Activated CD4-positive, CD25-positive, alpha-beta regulatory T cell (primary cell): ENCODE results near the gene AFAP1L2.

Experiments used
- DNase-seq, 4 experiments: peaks; one replicate each; lab custom pipeline; 2025; lab: John Stamatoyannopoulos, UW

AFAP1L2 gene

GRCh38 chr10:114313866-114314265 lies 90.4 kb downstream of the AFAP1L2 start:
- DNase-seq, result no peak

DNA sequence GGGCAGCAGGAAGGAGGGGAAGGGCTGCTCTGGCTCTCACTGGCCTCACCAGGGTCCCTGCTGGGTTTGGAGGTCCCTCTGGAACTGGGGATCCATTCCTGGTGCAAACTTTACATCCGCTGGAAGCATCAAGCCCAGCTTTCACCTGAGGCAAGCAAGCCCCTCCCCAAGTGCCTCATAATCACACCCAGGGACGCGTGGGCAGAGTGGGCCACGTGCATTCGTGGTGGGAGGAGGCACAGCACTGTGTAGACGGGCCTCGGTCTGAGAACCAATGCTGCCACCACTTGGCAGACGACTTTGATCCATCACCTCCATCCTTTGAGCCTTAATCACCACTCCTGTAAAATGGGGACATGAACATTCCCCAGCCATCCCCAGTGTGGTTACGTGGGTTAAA lies 91.2 kb downstream of the AFAP1L2 start:
- no peak for DNase-seq

- DNase-seq, result no peak
Measured at GRCh38 chr10:114311496-114312209, 92.6 kb downstream of the AFAP1L2 start.

DNA sequence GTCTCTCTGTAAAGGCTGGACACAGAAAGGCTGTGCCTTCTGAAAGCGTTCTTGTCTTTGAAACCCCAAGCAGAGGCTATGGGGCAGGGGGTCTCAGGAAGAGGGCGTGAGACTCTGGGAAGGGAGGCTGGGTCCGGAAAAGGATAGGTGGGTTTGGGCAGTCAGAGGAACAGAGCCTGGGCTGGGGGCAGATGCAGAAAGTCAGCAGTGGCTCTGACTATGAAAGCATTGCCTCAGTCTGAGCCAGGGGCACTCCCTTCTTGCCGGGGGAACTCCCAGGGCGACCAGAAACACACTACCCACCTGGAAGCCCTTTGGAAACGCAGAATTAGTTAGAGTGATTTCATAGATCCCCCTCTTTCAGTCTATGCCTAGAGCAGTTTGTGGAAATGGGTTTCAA lies 93.3 kb downstream of the AFAP1L2 start:
- no peak for DNase-seq

GRCh38 chr10:114310346-114310745 lies 94.0 kb downstream of the AFAP1L2 start:
- no peak for DNase-seq

DNA sequence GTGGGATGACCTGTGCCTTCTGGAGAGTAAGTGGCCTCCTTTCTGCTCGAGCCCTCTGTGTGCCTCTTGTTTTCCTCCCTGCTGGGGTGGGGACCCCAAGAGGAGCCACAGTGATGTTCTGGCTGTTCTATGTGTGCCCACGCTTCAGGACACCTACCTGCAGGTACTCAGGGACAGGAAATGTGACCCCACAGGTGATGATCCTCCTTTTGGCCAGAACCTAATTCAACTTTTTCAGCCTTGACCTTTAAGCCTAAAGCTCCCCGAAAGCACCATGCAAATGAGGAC lies 95.0 kb downstream of the AFAP1L2 start:
- DNase-seq, result no peak

DNA sequence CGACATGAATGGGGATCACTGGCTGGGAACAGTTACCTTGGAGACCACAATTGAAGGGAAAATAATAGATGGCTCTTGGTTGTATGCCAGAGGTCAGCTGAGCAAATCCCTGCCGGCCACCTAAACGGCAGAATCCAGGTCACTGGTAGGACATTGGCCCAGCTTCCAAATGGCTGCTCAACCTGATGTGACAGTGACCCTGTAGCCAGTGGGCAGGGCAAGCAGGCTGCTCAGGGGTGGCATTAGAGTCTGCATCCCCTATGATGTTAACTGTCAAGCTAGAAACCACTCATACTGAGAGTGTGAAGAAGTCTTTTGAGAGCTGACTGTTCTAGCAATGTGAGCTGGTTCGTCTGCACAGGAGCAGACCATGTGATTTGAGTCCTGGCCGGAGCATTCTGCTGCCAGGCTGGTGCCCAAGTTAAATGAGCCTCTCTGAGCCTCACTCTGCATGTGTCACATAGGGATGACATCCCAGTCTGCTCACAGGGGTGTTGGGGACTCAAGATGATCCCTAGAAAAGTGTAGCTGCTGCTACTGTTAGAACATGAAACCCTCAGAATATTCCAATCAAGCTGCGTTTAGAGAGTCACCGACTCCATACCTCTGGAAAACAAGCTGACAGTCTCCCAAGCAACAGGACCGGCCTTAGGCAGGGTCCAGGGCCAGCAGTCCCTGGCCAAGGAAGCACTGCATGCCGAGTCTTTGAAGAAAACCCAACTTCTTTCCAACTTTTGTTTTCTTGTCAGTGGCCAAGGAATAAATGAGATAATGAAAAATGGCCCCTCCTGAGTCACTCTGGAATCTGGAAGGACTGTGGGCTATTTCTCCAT lies 95.6 kb downstream of the AFAP1L2 start:
- no peak for DNase-seq

DNA sequence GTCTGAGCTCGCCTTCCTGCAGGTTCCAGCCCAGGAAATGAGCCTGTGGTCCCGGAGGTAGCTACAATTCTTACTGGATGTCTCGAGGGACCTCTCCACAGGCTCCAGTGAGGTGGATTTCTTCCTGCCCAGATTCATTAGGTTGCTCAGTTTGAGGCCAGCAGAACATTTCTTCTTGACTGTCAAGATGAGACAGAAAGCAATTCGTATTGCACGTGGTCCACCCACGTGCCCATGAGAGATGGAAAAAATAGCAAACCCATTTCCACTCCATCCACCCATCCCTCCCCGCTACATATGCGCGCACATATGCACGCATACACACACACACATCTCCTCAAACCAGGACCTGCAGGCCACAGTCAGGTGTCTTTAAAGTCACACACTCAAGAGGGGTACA lies 96.6 kb downstream of the AFAP1L2 start:
- DNase-seq, result no peak

DNA sequence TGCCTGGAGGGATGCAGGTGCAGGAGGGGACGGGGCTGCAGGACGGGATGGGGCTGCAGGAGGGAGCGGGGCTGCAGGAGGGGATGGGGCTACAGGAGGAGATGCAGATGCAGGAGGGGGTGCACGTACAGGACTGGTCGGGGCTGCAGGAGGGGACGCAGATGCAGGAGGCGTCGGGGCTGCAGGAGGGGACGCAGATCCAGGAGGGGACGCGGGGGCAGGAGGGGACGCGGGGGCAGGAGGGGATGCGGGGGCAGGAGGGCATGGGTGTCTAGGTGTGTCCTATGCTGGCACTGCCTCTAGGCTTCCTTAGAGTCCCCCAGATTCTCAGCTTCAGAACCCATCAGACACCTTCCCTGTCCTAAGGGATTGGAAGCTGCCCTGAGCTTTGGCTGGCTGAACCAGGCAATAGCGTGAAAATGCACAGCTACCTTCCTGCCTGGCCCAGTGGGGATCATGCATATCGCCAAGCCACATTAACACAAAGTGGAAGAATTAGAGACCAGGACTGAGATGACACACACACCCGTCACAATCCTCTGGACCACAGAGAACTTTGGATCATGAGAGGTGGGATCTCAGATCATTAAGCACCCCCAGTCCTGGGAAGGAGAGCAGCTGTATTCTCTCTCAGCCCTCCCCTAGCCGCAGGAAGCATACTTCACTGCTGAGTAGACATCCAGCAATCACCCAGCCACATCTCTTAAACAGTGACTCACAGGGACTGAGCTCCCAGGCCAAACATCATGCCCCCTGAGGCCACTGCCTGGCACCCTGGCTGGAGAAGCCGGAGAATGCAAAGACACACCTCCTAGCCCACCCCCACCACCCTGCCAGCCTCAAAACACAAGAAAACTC lies 98.0 kb downstream of the AFAP1L2 start:
- DNase-seq, result no peak

GRCh38 chr10:114305521-114305925 lies 98.8 kb downstream of the AFAP1L2 start:
- DNase-seq, result no peak

DNA sequence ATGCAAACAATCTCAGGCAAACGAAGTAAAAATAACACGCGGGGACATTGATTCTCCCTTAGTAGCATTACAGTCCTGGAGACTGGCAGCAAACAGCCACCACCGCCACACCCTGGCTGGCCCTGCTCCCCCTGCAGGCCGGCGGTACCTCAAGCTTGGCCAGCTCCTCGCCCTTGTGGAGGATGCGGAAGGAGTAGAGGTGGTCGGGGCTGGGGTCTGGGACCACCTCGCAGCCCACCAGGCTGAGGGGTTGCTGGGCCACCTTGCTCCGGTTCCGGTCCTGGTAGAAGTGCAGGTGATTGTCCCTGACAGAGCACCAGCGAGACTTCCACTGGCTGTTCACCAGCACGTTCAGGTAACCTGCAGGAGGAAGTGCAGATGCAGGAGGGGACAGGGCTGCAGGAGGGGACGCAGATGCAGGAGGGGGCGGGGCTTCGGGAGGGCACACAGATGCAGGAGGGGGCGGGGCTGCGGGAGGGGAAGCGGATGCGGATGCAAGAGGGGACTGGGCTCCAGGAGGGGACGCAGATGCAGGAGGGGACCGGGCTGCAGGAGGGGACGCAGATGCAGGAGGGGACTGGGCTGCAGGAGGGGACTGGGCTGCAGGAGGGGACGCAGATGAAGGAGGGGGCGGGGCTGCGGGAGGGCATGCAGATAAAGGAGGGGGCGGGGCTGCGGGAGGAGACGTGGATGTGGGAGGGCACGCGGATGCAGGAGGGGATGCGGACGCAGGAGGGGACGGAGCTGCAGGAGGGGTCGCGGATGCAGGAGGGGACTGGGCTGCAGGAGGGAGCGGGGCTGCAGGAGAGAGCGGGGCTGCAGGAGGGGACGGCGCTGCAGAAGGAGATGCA lies 99.5 kb downstream of the AFAP1L2 start:
- peak; percentile 14 to 66 (median 28) for DNase-seq

- DNase-seq, result peak; percentile 15 to 52 (median 24)
Measured at GRCh38 chr10:114304017-114304570, 100.2 kb downstream of the AFAP1L2 start.

- DNase-seq, result no peak
Measured at GRCh38 chr10:114303556-114303955, 100.7 kb downstream of the AFAP1L2 start.

DNA sequence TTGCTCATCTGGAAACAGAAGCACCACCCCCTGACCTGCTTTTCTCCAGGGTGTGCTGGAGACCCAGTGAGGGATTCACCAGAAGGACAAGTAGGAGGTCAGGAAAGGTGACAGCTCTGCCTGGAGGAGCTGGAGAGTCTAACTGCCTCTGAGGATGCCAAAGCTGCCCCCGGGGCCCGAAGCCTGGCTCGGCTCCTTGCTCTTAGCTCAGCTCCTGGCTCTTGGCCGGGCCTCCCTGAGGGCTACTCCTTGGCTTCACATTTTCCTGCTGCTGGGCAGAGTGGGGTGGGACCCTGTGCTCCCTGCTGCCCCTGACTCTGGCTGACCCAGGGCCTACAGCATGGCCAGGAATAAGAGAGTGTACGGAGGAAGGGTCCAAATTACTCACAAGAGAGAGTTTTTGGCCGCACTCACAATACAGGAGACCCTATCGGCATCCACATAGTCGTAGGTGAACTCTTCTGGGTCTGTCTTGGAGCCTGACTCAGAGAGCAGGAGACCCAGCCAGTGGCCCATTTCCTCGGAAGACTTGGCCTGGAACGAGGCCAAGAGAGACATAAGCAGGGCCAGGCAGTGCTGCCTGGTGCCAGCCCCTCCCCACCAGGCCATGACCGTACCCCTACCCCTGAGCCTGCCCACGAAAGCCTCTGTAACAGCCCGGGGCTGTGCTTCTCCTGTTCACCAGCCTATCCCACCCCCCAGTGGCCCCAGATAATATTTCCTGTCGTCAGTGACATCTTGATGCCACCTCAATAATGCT lies 102.2 kb downstream of the AFAP1L2 start:
- no peak for DNase-seq

DNA sequence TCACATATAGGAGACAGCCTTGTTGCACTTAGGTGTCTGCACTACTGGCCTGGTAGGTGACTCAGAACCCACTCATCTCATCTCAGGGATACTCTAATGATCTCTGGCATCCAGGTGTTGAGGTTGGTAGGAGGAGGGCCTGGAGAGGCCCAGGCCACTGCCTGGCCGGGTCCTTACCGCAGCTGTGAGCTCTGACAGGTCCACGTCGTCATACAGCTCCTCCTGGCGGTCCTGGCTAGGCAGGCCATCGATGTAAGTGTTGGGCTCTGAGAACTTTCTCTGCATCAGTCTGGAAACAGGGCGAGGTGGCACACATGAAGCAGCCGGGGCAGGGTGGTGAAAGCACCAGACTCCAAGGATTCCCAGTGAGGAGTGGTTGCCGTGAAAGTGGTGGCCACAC lies 103.1 kb downstream of the AFAP1L2 start:
- DNase-seq, result no peak

GRCh38 chr10:114300036-114300645 lies 104.2 kb downstream of the AFAP1L2 start:
- DNase-seq, result no peak

GRCh38 chr10:114297136-114297705 lies 107.1 kb downstream of the AFAP1L2 start:
- DNase-seq, result no peak

DNA sequence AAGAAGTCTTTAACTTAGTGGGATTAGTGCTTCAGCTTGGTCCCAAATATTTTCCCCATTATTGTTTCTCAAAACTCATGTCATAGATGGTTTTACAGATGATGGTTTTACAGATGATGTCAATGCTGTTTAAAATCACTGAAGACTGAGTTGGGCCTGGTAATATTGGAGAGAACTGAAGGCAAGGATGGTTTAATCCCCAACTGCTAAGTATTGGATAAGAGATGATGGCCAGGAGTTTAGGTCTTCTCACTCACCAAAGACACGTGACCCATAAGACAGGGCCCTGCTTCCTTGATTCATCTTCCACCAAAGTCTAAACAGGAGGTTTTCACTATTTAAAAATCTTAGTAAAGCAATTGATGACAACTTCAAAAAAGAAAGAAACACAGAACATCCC lies 108.9 kb downstream of the AFAP1L2 start:
- DNase-seq, result no peak

- no peak for DNase-seq
Measured at GRCh38 chr10:114294549-114294948, 109.8 kb downstream of the AFAP1L2 start.

- no peak for DNase-seq
Measured at GRCh38 chr10:114293075-114293474, 111.2 kb downstream of the AFAP1L2 start.
